GM23248 (cell line): Measurements from ENCODE around the gene FKBP5.
"Not testable (repeated sequence)": the region's sequence is repeated elsewhere in the genome, so short reads cannot be mapped to it uniquely, and the experiment has no call there.

Experiments used
- EZH2 ChIP-seq: fragments of 200-600 bp; sonication (generic); IDR thresholded peaks from 2 replicates; pipeline ENCODE4 v1.6.1; 2018; ENCODE audit warnings: antibody characterized with exemption, mild to moderate bottlenecking; ENCODE audit not compliant: insufficient read depth, poor library complexity, severe bottlenecking
- EZH2phosphoT487 ChIP-seq: fragments of 200-600 bp; sonication (generic); IDR thresholded peaks from 2 replicates; pipeline ENCODE4 v1.6.1; 2018; ENCODE audit warnings: antibody characterized with exemption, moderate library complexity, mild to moderate bottlenecking, low read depth; ENCODE audit not compliant: insufficient read depth

DNA sequence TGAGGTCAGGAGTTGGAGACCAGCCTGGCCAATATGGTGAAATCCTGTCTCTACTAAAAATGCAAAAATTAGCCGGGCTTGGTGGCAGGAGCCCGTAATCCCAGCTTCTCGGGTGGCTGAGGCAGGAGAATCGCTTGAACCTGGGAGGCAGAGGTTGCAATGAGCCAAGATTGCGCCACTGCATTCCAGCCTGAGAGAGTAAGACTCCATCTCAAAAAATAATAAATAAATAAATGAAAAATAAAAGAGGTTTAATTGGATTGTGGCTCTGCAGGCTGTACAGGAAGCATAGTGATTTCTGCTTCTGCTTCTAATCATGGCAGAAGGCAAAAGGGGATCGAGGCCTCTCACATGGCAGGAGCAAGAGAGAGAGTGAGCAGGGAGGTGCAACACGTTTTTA is 9.7 kb upstream of the FKBP5 start:
- not testable (repeated sequence) for TF ChIP-seq EZH2phosphoT487, EZH2
